NB4 (cell line): Measurements from ENCODE around the gene SIRT5.

Source experiments
- DNase-seq: peaks from one replicate; pipeline ENCODE4 v3.0.0; 2010; ENCODE audit warnings: low read depth
- H3K4me3 ChIP-seq: one replicate; pipeline ENCODE4 v1.5.1; 2011; ENCODE audit warnings: mild to moderate bottlenecking, low read depth, low read length, moderate library complexity
- CTCF ChIP-seq: IDR thresholded peaks from one replicate; pipeline ENCODE4 v1.5.1; 2012; ENCODE audit warnings: low read depth, low read length
- MAX ChIP-seq: IDR thresholded peaks from 2 replicates; pipeline ENCODE4 v1.6.1; 2011; ENCODE audit warnings: low read depth, low read length
- MYC ChIP-seq: IDR thresholded peaks from 2 replicates; pipeline ENCODE4 v1.6.1; 2011; ENCODE audit warnings: low read depth, low read length
- POLR2A ChIP-seq: IDR thresholded peaks from 2 replicates; pipeline ENCODE4 v1.6.1; 2011; ENCODE audit warnings: mild to moderate bottlenecking; ENCODE audit not compliant: insufficient read length; ENCODE audit errors: extremely low read depth

Gene SIRT5

GRCh38 chr6:13568970-13569369, 5.4 kb upstream of the SIRT5 start:
- DNase-seq: no peak
- no peak overlapping the region for H3K4me3 ChIP-seq
- TF ChIP-seq MAX (no peak), POLR2A (no peak), MYC (no peak), CTCF (no peak)

GRCh38 chr6:13572240-13572639, 2.2 kb upstream of the SIRT5 start:
- TF ChIP-seq POLR2A (no peak), CTCF (no peak), MAX (no peak), MYC (no peak)
- no peak overlapping the region for H3K4me3 ChIP-seq
- no peak for DNase-seq

- H3K4me3 ChIP-seq: peak overlapping the region; percentile 63
- TF ChIP-seq MAX: no peak
- TF ChIP-seq POLR2A: no peak
- TF ChIP-seq MYC: no peak
- no peak for TF ChIP-seq CTCF
- no peak for DNase-seq
These were observed 1.3 kb upstream of the SIRT5 start for GRCh38 chr6:13572951-13573654.

- DNase-seq: no peak
- peak overlapping the region; percentile 63 for H3K4me3 ChIP-seq
These were observed 711 bp upstream of the SIRT5 start for GRCh38 chr6:13573669-13574110.

GRCh38 chr6:13574149-13574570, 241 bp upstream of the SIRT5 start:
- peak; percentile 97 for DNase-seq

More at GRCh38 chr6:13573669-13574110, 711 bp upstream of the SIRT5 start:
- no peak for TF ChIP-seq POLR2A
- TF ChIP-seq MAX: peak; percentile 28; the same call in 1 of the 2 replicates
- 0 out of 2 replicates have a peak, but pooled peaks have one; percentile 18 for TF ChIP-seq MYC

More at GRCh38 chr6:13574149-13574570, 241 bp upstream of the SIRT5 start:
- TF ChIP-seq MYC (no peak), POLR2A (peak; percentile 75), CTCF (peak; percentile 29)
- H3K4me3 ChIP-seq: peak overlapping the region; percentile 63
